ENCODE measurements around the gene SH2D3C.

Gene SH2D3C

DNA sequence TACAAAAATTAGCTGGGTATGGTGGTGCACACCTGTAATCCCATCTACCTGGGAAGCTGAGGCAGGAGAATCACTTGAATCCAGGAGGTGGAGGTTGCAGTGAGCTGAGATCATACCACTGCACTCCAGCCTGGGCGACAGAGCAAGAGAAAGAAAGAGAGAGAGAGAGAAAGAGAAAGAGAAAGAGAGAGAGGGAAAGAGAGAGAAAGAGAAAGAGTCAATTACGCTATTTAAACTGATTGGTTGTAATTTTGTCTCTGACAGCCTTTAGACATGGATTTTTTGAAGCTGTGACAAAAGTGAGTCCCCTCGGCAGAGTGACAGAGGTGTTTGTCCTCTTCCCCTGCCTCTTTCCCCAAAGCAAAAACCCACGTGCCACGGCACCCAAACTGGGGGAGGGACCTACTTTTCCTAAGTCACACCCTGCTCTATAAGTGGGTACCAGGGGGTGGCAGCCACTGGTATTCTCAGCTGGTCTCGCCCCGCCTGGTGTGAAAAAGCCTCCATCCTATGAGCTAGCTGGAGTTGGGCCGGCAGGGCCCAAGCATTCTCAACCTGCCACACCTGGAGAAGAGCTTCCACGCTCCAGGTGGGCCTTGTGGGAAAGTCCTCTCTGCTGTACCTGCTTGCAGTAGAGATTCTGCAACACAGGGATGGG lies 75.0 kb downstream of the SH2D3C start:
- TF ChIP-seq, protein P1, sequence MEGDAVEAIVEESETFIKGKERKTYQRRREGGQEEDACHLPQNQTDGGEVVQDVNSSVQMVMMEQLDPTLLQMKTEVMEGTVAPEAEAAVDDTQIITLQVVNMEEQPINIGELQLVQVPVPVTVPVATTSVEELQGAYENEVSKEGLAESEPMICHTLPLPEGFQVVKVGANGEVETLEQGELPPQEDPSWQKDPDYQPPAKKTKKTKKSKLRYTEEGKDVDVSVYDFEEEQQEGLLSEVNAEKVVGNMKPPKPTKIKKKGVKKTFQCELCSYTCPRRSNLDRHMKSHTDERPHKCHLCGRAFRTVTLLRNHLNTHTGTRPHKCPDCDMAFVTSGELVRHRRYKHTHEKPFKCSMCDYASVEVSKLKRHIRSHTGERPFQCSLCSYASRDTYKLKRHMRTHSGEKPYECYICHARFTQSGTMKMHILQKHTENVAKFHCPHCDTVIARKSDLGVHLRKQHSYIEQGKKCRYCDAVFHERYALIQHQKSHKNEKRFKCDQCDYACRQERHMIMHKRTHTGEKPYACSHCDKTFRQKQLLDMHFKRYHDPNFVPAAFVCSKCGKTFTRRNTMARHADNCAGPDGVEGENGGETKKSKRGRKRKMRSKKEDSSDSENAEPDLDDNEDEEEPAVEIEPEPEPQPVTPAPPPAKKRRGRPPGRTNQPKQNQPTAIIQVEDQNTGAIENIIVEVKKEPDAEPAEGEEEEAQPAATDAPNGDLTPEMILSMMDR (IDR thresholded peaks at IDR 0.05): no peak
- Histone ChIP-seq H3K27ac (no peak overlapping the region), H3K27me3 (peaks cover 9% of the 10 kb centered on the region), H3K9me3 (no peaks in the 10 kb centered on the region), H3K4me3 (ENCODE audit: low read depth in 1 of 2, low read length in 1 of 2) (no peak overlapping the region), H3K4me1 (ENCODE audit: control insufficient read depth in 1 of 2, insufficient read depth in 1 of 2, low read depth in 1 of 2, low read length in 1 of 2) (peaks cover 0 to 7% of the 10 kb centered on the region in 2 experiments), H3K36me3 (no peaks in the 10 kb centered on the region)

- H3K4me3 ChIP-seq (ENCODE audit: low read depth in 1 of 2, low read length in 1 of 2): no peak overlapping the region
- H3K27me3 ChIP-seq: peaks cover 9% of the 10 kb centered on the region
- TF ChIP-seq, protein P1 (IDR thresholded peaks at IDR 0.05): no peak
- H3K27ac ChIP-seq: no peak overlapping the region
- H3K4me1 ChIP-seq (ENCODE audit: control insufficient read depth in 1 of 2, insufficient read depth in 1 of 2, low read depth in 1 of 2, low read length in 1 of 2): peaks cover 0 to 7% of the 10 kb centered on the region in 2 experiments
- no peaks in the 10 kb centered on the region for H3K9me3 ChIP-seq
- no peaks in the 10 kb centered on the region for H3K36me3 ChIP-seq
Measured at GRCh38 chr9:127700594-127701255, 77.7 kb downstream of the SH2D3C start.

- H3K4me3 ChIP-seq (ENCODE audit: low read depth in 1 of 2, low read length in 1 of 2): no peak overlapping the region
- peaks cover 0 to 7% of the 10 kb centered on the region in 2 experiments for H3K4me1 ChIP-seq (ENCODE audit: control insufficient read depth in 1 of 2, insufficient read depth in 1 of 2, low read depth in 1 of 2, low read length in 1 of 2)
- TF ChIP-seq, protein P1 (IDR thresholded peaks at IDR 0.05): no peak
- no peak overlapping the region for H3K27ac ChIP-seq
- H3K27me3 ChIP-seq: peaks cover 9% of the 10 kb centered on the region
- H3K9me3 ChIP-seq: no peaks in the 10 kb centered on the region
- H3K36me3 ChIP-seq: no peaks in the 10 kb centered on the region
Measured at GRCh38 chr9:127700140-127700539, 78.3 kb downstream of the SH2D3C start.

DNA sequence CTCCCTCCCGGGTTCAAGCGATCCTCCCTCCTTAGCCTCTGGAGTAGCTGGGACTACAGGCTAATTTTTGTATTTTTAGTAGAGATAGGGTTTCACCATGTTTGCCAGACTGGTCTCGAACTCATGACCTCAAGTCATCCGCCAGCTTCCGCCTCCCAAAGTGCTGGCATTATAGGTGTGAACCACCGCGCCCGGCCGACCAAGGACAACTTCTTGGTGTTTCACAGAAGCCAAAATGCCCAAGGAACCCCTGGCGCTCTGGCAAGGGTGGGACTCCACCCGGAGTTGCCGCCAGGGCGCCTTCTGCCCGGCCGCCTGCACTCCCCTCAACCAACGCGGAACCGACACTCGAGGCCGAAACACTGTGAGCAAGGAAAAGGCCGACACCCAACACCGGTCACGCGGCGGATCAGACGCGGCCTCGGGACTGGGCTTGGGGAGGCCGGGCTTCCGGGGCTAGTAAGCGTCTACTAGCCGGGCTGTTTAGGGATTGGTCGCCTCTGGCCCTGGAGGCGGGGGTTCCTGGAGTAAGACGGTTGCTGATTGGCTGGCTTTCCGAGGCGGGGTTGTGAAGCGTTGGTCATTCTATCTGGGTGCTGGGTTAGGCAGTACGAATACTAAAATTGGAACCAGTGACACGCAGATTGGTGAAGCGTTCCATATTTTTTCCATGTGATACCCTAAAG lies 79.3 kb downstream of the SH2D3C start:
- Histone ChIP-seq H3K4me3 (ENCODE audit: low read depth in 1 of 2, low read length in 1 of 2) (peak overlapping the region; percentile 37 to 45), H3K9me3 (no peaks in the 10 kb centered on the region), H3K36me3 (no peaks in the 10 kb centered on the region), H3K27me3 (peaks cover 9% of the 10 kb centered on the region), H3K4me1 (ENCODE audit: control insufficient read depth in 1 of 2, insufficient read depth in 1 of 2, low read depth in 1 of 2, low read length in 1 of 2) (peaks cover 0 to 7% of the 10 kb centered on the region in 2 experiments), H3K27ac (peak overlapping the region; percentile 60)
- TF ChIP-seq, protein P1 (IDR thresholded peaks at IDR 0.05): no peak

DNA sequence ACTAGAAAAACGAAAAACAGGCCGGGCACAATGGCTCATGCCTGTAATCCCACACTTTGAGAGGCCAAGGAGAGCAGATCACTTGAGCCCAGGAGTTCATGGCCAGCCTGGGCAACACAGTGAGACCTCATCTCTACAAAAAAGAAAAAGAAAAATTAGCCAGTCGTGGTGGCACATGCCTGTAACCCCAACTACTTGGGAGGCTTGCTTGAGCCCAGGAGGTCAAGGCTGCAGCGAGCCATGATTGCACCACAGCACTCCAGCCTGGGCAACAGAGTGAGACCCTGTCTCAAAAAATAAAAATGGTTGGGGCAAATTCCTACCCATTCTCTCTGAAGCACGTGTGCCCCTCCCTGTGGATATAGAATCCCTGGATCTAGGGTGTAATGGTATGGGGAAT lies 80.1 kb downstream of the SH2D3C start:
- Histone ChIP-seq H3K36me3 (no peaks in the 10 kb centered on the region), H3K27ac (no peak overlapping the region), H3K9me3 (no peaks in the 10 kb centered on the region), H3K4me3 (ENCODE audit: low read depth in 1 of 2, low read length in 1 of 2) (no peak overlapping the region), H3K4me1 (ENCODE audit: control insufficient read depth in 1 of 2, insufficient read depth in 1 of 2, low read depth in 1 of 2, low read length in 1 of 2) (peaks cover 0 to 7% of the 10 kb centered on the region in 2 experiments), H3K27me3 (peaks cover 9% of the 10 kb centered on the region)
- TF ChIP-seq, protein P1 (IDR thresholded peaks at IDR 0.05): no peak

All from neutrophil (primary cell).